Adrenal gland (tissue), 12 donors: Measurements from ENCODE around the gene RPRD1B. TPM values are rescaled to one million over a fixed set of nuclear protein-coding genes. Genes with fewer than 3 reads are reported as not detected.

Experiments used
- DNase-seq, 7 donors: peaks; one replicate each; pipeline ENCODE4 v3.0.0-alpha.2; 2019 to 2020
- H3K27ac ChIP-seq, 5 donors: fragments of 200-600 bp; sonication (generic) in 4 of 5; 1 replicate in 3 of 5; 2 replicates in 2 of 5; pipeline versions ENCODE4 v1.5.1 to v1.8.0; 2016 to 2020; ENCODE audit warnings: mild to moderate bottlenecking in 1 of 5
- H3K27me3 ChIP-seq: fragments of 200-600 bp; 2 replicates; pipeline ENCODE4 v1.8.0; 2021
- H3K36me3 ChIP-seq, 2 donors: fragments of 200-600 bp; replicated peaks in 1 of 2; 1 replicate in 1 of 2; 2 replicates in 1 of 2; pipeline versions ENCODE4 v1.5.1 to v1.8.0; 2018 to 2022
- H3K4me1 ChIP-seq, 2 donors: fragments of 200-600 bp; replicated peaks in 1 of 2; 1 replicate in 1 of 2; 2 replicates in 1 of 2; pipeline versions ENCODE4 v1.5.1 to v1.8.0; 2018 to 2021
- H3K4me3 ChIP-seq, 4 donors: fragments of 200-600 bp; sonication (generic) in 3 of 4; one replicate each; pipeline ENCODE4 v1.5.1; 2016 to 2018
- H3K9me3 ChIP-seq, 3 donors: fragments of 200-600 bp; sonication (generic) in 1 of 3; replicated peaks in 1 of 3; 1 replicate in 2 of 3; 2 replicates in 1 of 3; pipeline versions ENCODE4 v1.5.1 to v1.8.0; 2016 to 2021
- CTCF ChIP-seq, 6 experiments: fragments of 450-650 bp in 4 of 6; fragments of 200-600 bp in 2 of 6; sonication (generic) in 1 of 6; IDR thresholded peaks; 1 replicate in 5 of 6; 2 replicates in 1 of 6; pipeline versions ENCODE4 v1.5.1 to v1.8.0; 2016 to 2021; ENCODE audit warnings: antibody characterized with exemption in 6 of 6, mild to moderate bottlenecking in 2 of 6, moderate library complexity in 1 of 6
- POLR2A ChIP-seq, 2 donors: fragments of 450-650 bp; IDR thresholded peaks; one replicate each; pipeline ENCODE4 v1.6.1; 2017; ENCODE audit warnings: antibody characterized with exemption in 2 of 2, mild to moderate bottlenecking in 2 of 2, moderate library complexity in 1 of 2
- WGBS, 4 donors: extraction: QIAGEN DNeasy Blood & Tissue Kit in 2 of 4; methylation state at CpG; one replicate each; pipeline versions ENCODE4 v1.1.5 to v1.1.7; 2013 to 2017; 5-methylcytosine and 5-hydroxymethylcytosine counted together
- intact Hi-C, 2 donors: fragments of 100-400 bp; cut with DNase I; formaldehyde crosslinking; loops; one replicate each; pipeline versions ENCODE4 v1.14.1 to v1.15.0; 2022 to 2023
- polyA plus RNA-seq, 3 donors: library from polyadenylated mRNA; stranded (reverse); fragments of 200-250 nt in 2 of 3; fragments of 350-450 nt in 1 of 3; fragmentation: Illumina TruSeq in 1 of 3; extraction: RNeasy Lipid Tissue Mini Kit (QIAGEN cat#74804) in 1 of 3; gene quantifications; one replicate each; pipeline ENCODE4 v1.2.3, GENCODE V29; 2013 to 2014
- total RNA-seq, 9 donors: library from RNA; depleted of rRNA in 4 of 9; stranded (reverse); fragments of >200 nt in 4 of 9; fragments of 120-200 nt in 1 of 9; fragmentation: NEBNext Ultra II Directional in 1 of 9; extraction: Animal tissue kit (Norgen Biotek cat#: 25700) in 1 of 9; gene quantifications; one replicate each; pipeline versions ENCODE4 v1.1.0 to v1.2.4, GENCODE V29; 2013 to 2023
- donor health status: healthy with polysubstance abuse.
- donor health status: Bipolar disorder and iron deficiency.
- donor health status: DM: yes; HTN: yes; CAD: no.
- donor health status: DM: no; HTN: no; CAD: no.
- donor health status: DM: no; HTN: no; CAD: no.
- donor health status: DM: yes; HTN: yes; CAD: no.

The RPRD1B gene
- total and polyA plus RNA-seq, 12 donors, result 5.9 to 36.4 (median 27.1) TPM

GRCh38 chr20:38113401-38114325 lies 80.1 kb downstream of the RPRD1B start:
- TF ChIP-seq CTCF (IDR thresholded peaks at IDR 0.05) (peak in 2 of 6 experiments; percentile 4 to 18), POLR2A (IDR thresholded peaks at IDR 0.05) (no peak)
- no peak overlapping the region for H3K27ac ChIP-seq
- peaks cover 17 to 29% of the 10 kb centered on the region in 2 donors for H3K4me1 ChIP-seq
- no peak overlapping the region for H3K4me3 ChIP-seq
- no peaks in the 10 kb centered on the region for H3K36me3 ChIP-seq
- intact Hi-C loops, result no loop called here
- 69 to 79% (median 75%) methylated on average over 9 to 10 of the region's 10 CpGs for WGBS, 4 donors
- DNase-seq, result peak in 4 of 7 donors; percentile 19 to 63 (median 35)
- H3K27me3 ChIP-seq, result no peaks in the 10 kb centered on the region
- H3K9me3 ChIP-seq, result no peaks in the 10 kb centered on the region

- Histone ChIP-seq H3K9me3 (no peaks in the 10 kb centered on the region), H3K27ac (no peak overlapping the region), H3K4me3 (no peak overlapping the region), H3K36me3 (no peaks in the 10 kb centered on the region), H3K4me1 (peaks cover 11 to 25% of the 10 kb centered on the region in 2 donors), H3K27me3 (no peaks in the 10 kb centered on the region)
- intact Hi-C loops, result no loop called here
- peak in 3 of 7 donors; percentile 13 to 48 (median 20) for DNase-seq
- 86 to 95% (median 92%) methylated on average over 4 of the region's 4 CpGs for WGBS, 4 donors
- TF ChIP-seq CTCF (IDR thresholded peaks at IDR 0.05) (no peak), POLR2A (IDR thresholded peaks at IDR 0.05) (no peak)
Observed at GRCh38 chr20:38114353-38114791, 80.8 kb downstream of the RPRD1B start.

GRCh38 chr20:38115205-38115604 lies 81.7 kb downstream of the RPRD1B start:
- no peaks in the 10 kb centered on the region for H3K27me3 ChIP-seq
- H3K4me3 ChIP-seq, result no peak overlapping the region
- 85 to 95% (median 88%) methylated on average over 1 of the region's 1 CpG for WGBS, 4 donors
- H3K27ac ChIP-seq, result no peak overlapping the region
- H3K4me1 ChIP-seq, result peaks cover 3 to 16% of the 10 kb centered on the region in 2 donors
- intact Hi-C loops, result no loop called here
- DNase-seq, result peak in 3 of 7 donors; percentile 7 to 47 (median 16)
- no peaks in the 10 kb centered on the region for H3K36me3 ChIP-seq
- TF ChIP-seq POLR2A (IDR thresholded peaks at IDR 0.05) (no peak), CTCF (IDR thresholded peaks at IDR 0.05) (peak in 4 of 6 experiments; percentile 16 to 38 (median 24))
- H3K9me3 ChIP-seq, result no peaks in the 10 kb centered on the region

GRCh38 chr20:38115896-38116295 lies 82.3 kb downstream of the RPRD1B start:
- H3K9me3 ChIP-seq, result no peaks in the 10 kb centered on the region
- H3K27me3 ChIP-seq, result no peaks in the 10 kb centered on the region
- TF ChIP-seq CTCF (IDR thresholded peaks at IDR 0.05), result no peak
- TF ChIP-seq POLR2A (IDR thresholded peaks at IDR 0.05), result no peak
- H3K36me3 ChIP-seq, result no peaks in the 10 kb centered on the region
- intact Hi-C loops, result no loop called here
- peaks cover 0 to 9% of the 10 kb centered on the region in 2 donors for H3K4me1 ChIP-seq
- H3K27ac ChIP-seq, result no peak overlapping the region
- no peak overlapping the region for H3K4me3 ChIP-seq
- DNase-seq, result no peak
- 54 to 87% (median 74%) methylated on average over 2 of the region's 2 CpGs for WGBS, 4 donors
